ENCODE data around the gene KATNB1.

DNA sequence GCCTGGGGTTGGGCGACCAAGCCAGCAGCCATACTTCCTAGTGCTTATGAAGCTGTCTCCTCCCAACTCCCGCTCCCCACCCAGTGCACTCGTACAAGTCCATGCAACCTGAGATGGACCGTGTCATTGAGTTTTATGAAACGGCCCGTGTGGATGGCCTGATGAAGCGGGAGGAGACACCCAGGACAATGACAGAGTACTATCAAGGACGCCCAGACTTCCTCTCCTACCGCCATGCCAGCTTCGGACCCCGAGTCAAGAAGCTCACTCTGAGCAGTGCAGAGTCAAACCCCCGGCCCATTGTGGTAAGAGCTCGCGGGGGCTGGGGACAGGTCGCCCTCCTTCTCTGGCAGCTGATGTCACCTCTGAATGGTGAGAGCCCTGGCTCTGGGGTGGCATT is 11.0 kb upstream of the KATNB1 start:
- no peak for TF ChIP-seq POLR2A (IDR thresholded peaks at IDR 0.05)
- TF ChIP-seq, protein P1, sequence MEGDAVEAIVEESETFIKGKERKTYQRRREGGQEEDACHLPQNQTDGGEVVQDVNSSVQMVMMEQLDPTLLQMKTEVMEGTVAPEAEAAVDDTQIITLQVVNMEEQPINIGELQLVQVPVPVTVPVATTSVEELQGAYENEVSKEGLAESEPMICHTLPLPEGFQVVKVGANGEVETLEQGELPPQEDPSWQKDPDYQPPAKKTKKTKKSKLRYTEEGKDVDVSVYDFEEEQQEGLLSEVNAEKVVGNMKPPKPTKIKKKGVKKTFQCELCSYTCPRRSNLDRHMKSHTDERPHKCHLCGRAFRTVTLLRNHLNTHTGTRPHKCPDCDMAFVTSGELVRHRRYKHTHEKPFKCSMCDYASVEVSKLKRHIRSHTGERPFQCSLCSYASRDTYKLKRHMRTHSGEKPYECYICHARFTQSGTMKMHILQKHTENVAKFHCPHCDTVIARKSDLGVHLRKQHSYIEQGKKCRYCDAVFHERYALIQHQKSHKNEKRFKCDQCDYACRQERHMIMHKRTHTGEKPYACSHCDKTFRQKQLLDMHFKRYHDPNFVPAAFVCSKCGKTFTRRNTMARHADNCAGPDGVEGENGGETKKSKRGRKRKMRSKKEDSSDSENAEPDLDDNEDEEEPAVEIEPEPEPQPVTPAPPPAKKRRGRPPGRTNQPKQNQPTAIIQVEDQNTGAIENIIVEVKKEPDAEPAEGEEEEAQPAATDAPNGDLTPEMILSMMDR (IDR thresholded peaks at IDR 0.05), result no peak

All from right lobe of liver (tissue), 4 donors.